ENCODE measurements around the gene RIGI.
"Not testable (repeated sequence)": the region's sequence is repeated elsewhere in the genome, so short reads cannot be mapped to it uniquely, and the experiment has no call there.

GRCh38 chr9:32524558-32524891 is 1.5 kb downstream of the RIGI start:
- TF ChIP-seq, protein P1, sequence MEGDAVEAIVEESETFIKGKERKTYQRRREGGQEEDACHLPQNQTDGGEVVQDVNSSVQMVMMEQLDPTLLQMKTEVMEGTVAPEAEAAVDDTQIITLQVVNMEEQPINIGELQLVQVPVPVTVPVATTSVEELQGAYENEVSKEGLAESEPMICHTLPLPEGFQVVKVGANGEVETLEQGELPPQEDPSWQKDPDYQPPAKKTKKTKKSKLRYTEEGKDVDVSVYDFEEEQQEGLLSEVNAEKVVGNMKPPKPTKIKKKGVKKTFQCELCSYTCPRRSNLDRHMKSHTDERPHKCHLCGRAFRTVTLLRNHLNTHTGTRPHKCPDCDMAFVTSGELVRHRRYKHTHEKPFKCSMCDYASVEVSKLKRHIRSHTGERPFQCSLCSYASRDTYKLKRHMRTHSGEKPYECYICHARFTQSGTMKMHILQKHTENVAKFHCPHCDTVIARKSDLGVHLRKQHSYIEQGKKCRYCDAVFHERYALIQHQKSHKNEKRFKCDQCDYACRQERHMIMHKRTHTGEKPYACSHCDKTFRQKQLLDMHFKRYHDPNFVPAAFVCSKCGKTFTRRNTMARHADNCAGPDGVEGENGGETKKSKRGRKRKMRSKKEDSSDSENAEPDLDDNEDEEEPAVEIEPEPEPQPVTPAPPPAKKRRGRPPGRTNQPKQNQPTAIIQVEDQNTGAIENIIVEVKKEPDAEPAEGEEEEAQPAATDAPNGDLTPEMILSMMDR (conservative IDR thresholded peaks at IDR 0.05; ENCODE audit: low read length): not testable (repeated sequence)
- TF ChIP-seq EZH2phosphoT487 (IDR thresholded peaks at IDR 0.05; ENCODE audit: borderline replicate concordance, low read depth, low read length): not testable (repeated sequence)

Measured in OCI-LY7 (cell line).